ENCODE results near the gene PIAS4. TPM values are rescaled to one million over a fixed set of nuclear protein-coding genes. Genes with fewer than 3 reads are reported as not detected.

PIAS4 gene
- total RNA-seq, 1 experiment from 2014 or later = 45.9 TPM

DNA sequence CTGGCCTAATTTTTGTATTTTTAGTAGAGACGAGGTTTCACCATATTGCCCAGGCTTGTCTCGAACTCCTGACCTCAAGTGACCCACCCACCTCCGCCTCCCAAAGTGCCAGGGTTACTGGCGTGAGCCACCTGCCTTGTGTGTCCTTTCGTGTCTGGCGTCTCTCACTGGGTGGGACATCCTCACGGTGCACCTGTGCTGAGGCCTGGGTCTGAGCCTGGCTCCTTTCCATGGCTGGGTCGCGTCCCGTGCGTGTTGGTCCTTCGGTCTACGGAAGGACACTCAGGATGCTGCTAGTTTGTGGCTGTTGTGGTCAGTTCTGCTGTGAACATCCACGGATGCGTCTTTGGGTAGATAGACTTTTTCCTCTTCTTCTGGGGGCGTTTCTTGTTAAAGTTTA is 19.6 kb downstream of the PIAS4 start:
- TF ChIP-seq TEAD4 (CRISPR knock-in tag; IDR thresholded peaks at IDR 0.05) = no peak
- TF ChIP-seq, protein P1, sequence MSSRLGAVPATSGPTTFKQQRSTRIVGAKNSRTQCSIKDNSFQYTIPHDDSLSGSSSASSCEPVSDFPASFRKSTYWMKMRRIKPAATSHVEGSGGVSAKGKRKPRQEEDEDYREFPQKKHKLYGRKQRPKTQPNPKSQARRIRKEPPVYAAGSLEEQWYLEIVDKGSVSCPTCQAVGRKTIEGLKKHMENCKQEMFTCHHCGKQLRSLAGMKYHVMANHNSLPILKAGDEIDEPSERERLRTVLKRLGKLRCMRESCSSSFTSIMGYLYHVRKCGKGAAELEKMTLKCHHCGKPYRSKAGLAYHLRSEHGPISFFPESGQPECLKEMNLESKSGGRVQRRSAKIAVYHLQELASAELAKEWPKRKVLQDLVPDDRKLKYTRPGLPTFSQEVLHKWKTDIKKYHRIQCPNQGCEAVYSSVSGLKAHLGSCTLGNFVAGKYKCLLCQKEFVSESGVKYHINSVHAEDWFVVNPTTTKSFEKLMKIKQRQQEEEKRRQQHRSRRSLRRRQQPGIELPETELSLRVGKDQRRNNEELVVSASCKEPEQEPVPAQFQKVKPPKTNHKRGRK (CRISPR knock-in tag; IDR thresholded peaks at IDR 0.05; ENCODE audit: borderline replicate concordance) = no peak
- TF ChIP-seq, protein P2, sequence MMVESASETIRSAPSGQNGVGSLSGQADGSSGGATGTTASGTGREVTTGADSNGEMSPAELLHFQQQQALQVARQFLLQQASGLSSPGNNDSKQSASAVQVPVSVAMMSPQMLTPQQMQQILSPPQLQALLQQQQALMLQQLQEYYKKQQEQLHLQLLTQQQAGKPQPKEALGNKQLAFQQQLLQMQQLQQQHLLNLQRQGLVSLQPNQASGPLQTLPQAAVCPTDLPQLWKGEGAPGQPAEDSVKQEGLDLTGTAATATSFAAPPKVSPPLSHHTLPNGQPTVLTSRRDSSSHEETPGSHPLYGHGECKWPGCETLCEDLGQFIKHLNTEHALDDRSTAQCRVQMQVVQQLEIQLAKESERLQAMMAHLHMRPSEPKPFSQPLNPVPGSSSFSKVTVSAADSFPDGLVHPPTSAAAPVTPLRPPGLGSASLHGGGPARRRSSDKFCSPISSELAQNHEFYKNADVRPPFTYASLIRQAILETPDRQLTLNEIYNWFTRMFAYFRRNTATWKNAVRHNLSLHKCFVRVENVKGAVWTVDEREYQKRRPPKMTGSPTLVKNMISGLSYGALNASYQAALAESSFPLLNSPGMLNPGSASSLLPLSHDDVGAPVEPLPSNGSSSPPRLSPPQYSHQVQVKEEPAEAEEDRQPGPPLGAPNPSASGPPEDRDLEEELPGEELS (CRISPR knock-in tag; IDR thresholded peaks at IDR 0.05) = no peak
- no peak for TF ChIP-seq ZNF219 (CRISPR knock-in tag; IDR thresholded peaks at IDR 0.05; ENCODE audit: borderline replicate concordance)
- TF ChIP-seq, protein P3, sequence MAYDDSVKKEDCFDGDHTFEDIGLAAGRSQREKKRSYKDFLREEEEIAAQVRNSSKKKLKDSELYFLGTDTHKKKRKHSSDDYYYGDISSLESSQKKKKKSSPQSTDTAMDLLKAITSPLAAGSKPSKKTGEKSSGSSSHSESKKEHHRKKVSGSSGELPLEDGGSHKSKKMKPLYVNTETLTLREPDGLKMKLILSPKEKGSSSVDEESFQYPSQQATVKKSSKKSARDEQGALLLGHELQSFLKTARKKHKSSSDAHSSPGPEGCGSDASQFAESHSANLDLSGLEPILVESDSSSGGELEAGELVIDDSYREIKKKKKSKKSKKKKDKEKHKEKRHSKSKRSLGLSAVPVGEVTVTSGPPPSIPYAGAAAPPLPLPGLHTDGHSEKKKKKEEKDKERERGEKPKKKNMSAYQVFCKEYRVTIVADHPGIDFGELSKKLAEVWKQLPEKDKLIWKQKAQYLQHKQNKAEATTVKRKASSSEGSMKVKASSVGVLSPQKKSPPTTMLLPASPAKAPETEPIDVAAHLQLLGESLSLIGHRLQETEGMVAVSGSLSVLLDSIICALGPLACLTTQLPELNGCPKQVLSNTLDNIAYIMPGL (CRISPR knock-in tag; IDR thresholded peaks at IDR 0.05) = no peak
- no peak for TF ChIP-seq JAZF1 (CRISPR knock-in tag; IDR thresholded peaks at IDR 0.05)
- TF ChIP-seq, protein P4, sequence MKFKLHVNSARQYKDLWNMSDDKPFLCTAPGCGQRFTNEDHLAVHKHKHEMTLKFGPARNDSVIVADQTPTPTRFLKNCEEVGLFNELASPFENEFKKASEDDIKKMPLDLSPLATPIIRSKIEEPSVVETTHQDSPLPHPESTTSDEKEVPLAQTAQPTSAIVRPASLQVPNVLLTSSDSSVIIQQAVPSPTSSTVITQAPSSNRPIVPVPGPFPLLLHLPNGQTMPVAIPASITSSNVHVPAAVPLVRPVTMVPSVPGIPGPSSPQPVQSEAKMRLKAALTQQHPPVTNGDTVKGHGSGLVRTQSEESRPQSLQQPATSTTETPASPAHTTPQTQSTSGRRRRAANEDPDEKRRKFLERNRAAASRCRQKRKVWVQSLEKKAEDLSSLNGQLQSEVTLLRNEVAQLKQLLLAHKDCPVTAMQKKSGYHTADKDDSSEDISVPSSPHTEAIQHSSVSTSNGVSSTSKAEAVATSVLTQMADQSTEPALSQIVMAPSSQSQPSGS (CRISPR knock-in tag; IDR thresholded peaks at IDR 0.05; ENCODE audit: borderline replicate concordance, low read depth) = no peak
- TF ChIP-seq GTF2I (CRISPR knock-in tag; conservative IDR thresholded peaks at IDR 0.05) = no peak
- TF ChIP-seq ZNF138 (CRISPR knock-in tag; conservative IDR thresholded peaks at IDR 0.05) = no peak
- TF ChIP-seq KAT7 (CRISPR knock-in tag; IDR thresholded peaks at IDR 0.05; ENCODE audit: borderline replicate concordance) = no peak
- no peak for TF ChIP-seq ETV6 (CRISPR knock-in tag; IDR thresholded peaks at IDR 0.05)
- TF ChIP-seq, protein P5, sequence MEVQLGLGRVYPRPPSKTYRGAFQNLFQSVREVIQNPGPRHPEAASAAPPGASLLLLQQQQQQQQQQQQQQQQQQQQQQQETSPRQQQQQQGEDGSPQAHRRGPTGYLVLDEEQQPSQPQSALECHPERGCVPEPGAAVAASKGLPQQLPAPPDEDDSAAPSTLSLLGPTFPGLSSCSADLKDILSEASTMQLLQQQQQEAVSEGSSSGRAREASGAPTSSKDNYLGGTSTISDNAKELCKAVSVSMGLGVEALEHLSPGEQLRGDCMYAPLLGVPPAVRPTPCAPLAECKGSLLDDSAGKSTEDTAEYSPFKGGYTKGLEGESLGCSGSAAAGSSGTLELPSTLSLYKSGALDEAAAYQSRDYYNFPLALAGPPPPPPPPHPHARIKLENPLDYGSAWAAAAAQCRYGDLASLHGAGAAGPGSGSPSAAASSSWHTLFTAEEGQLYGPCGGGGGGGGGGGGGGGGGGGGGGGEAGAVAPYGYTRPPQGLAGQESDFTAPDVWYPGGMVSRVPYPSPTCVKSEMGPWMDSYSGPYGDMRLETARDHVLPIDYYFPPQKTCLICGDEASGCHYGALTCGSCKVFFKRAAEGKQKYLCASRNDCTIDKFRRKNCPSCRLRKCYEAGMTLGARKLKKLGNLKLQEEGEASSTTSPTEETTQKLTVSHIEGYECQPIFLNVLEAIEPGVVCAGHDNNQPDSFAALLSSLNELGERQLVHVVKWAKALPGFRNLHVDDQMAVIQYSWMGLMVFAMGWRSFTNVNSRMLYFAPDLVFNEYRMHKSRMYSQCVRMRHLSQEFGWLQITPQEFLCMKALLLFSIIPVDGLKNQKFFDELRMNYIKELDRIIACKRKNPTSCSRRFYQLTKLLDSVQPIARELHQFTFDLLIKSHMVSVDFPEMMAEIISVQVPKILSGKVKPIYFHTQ (CRISPR knock-in tag; IDR thresholded peaks at IDR 0.05) = no peak
- no peak for TF ChIP-seq RELA (CRISPR knock-in tag; IDR thresholded peaks at IDR 0.05; ENCODE audit: borderline replicate concordance)
- TF ChIP-seq SMAD3 (CRISPR knock-in tag; IDR thresholded peaks at IDR 0.05; ENCODE audit: borderline replicate concordance) = no peak
- TF ChIP-seq HMGA2 (CRISPR knock-in tag; IDR thresholded peaks at IDR 0.05) = no peak
- no peaks in the 10 kb centered on the region for H3K27me3 Mint-ChIP-seq (ENCODE audit: low read depth)
- ChIA-PET CTCF (no interaction called here), POLR2A (interaction anchor here (0.7 kb wide), 1 partner anchor 902 kb away, joined by 5 read pairs; no protein-coding TSS in a partner anchor)
- peaks cover 23% of the 10 kb centered on the region for H3K36me3 Mint-ChIP-seq
- H3K4me3 Mint-ChIP-seq = no peak overlapping the region
- DNase-seq (ENCODE audit: low spot score) (no peak), ATAC-seq (no peak)
- no peaks in the 10 kb centered on the region for H3K4me1 Mint-ChIP-seq
- no peaks in the 10 kb centered on the region for H3K9me3 Mint-ChIP-seq
- 0 out of 2 replicates have a peak overlapping the region, but pooled peaks have one; percentile 36 for H3K27ac Mint-ChIP-seq

All from WTC11 (cell line).